GM12878 (cell line): Measurements from ENCODE around the gene CNDP2. TPM values are rescaled to one million over a fixed set of nuclear protein-coding genes. Genes with fewer than 3 reads are reported as not detected.

Experiments used
- ATAC-seq: fragments of 200-7000 bp; cut with Tn5 transposase; 3 replicates; pipeline ENCODE4 v1.9.1; 2020; ENCODE audit warnings: mild to moderate bottlenecking, moderate library complexity
- BruUV-seq: library from RNA; stranded (reverse); fragments of 400-500 nt; replicated peaks from 2 replicates; lab custom pipeline; 2021; lab: Mats Ljungman, UMichigan
- CTCF ChIA-PET: fragments of 300-600 bp; sonication (Branson Sonifier 250); formaldehyde crosslinking; extraction: SDS; loops from one replicate; lab custom pipeline; 2021; ENCODE audit warnings: inconsistent platforms; lab: Yijun Ruan, JAX
- POLR2A ChIA-PET: fragments of 350-600 bp; formaldehyde crosslinking; extraction: SDS; loops from one replicate; lab custom pipeline; 2021; ENCODE audit warnings: inconsistent platforms; lab: Charles Lee
- RAD21 ChIA-PET: fragments of 300-600 bp; sonication (Branson Sonifier 250); formaldehyde crosslinking; loops from one replicate; lab custom pipeline; 2023; ENCODE audit warnings: antibody characterized with exemption; ENCODE audit not compliant: unreplicated experiment; lab: Charles Lee
- SMC1A ChIA-PET: fragments of 300-600 bp; sonication (Branson Sonifier 250); formaldehyde crosslinking; loops from one replicate; lab custom pipeline; 2023; ENCODE audit not compliant: unreplicated experiment, uncharacterized antibody; lab: Charles Lee
- DNase-seq: peaks from one replicate; pipeline ENCODE4 v3.0.0-alpha.2; 2011; ENCODE audit warnings: low read depth, low spot score
- FAIRE-seq: peaks from 3 replicates; lab custom pipeline; 2011; peaks lifted over from hg19 to GRCh38; lab: Jason Lieb, UNC
- H2AFZ ChIP-seq: 2 replicates; pipeline ENCODE4 v1.6.0; 2011; ENCODE audit warnings: low read depth, low read length, control low read depth; ENCODE audit not compliant: control insufficient read depth
- H3K27ac ChIP-seq: 2 replicates; pipeline ENCODE4 v1.5.1; 2011; ENCODE audit warnings: control low read depth; ENCODE audit not compliant: control insufficient read depth, insufficient read depth
- H3K27me3 ChIP-seq, 2 experiments: replicated peaks in 1 of 2; 2 replicates each; pipeline versions ENCODE4 v1.6.0 to v1.6.1; 2011; ENCODE audit warnings: low read length in 1 of 2; ENCODE audit not compliant: control insufficient read depth in 2 of 2, insufficient read depth in 2 of 2
- H3K36me3 ChIP-seq, 2 experiments: 2 replicates each; pipeline ENCODE4 v1.5.1; 2011; ENCODE audit warnings: low read length in 1 of 2; ENCODE audit not compliant: control insufficient read depth in 2 of 2, insufficient read depth in 2 of 2
- H3K4me1 ChIP-seq: 2 replicates; pipeline ENCODE4 v1.6.1; 2011; ENCODE audit warnings: mild to moderate bottlenecking, low read length, moderate library complexity, mixed read lengths; ENCODE audit not compliant: control insufficient read depth, insufficient read depth
- H3K4me2 ChIP-seq: 2 replicates; pipeline ENCODE4 v1.6.0; 2011; ENCODE audit warnings: control low read depth; ENCODE audit not compliant: control insufficient read depth, insufficient read depth
- H3K4me3 ChIP-seq: fragments of 200-600 bp; sonication (generic); 2 replicates; pipeline ENCODE4 v1.5.1; 2016
- H3K79me2 ChIP-seq: 2 replicates; pipeline ENCODE4 v1.6.0; 2011; ENCODE audit warnings: low read length; ENCODE audit not compliant: control insufficient read depth, insufficient read depth
- H3K9ac ChIP-seq: 2 replicates; pipeline ENCODE4 v1.8.0; 2011; ENCODE audit warnings: low read length, control low read depth, mixed read lengths; ENCODE audit not compliant: control insufficient read depth, insufficient read depth
- H3K9me3 ChIP-seq: replicated peaks from 3 replicates; pipeline ENCODE4 v1.5.1; 2011; ENCODE audit warnings: mild to moderate bottlenecking, low read length; ENCODE audit not compliant: control insufficient read depth, insufficient read depth
- H4K20me1 ChIP-seq: 2 replicates; pipeline ENCODE4 v1.6.0; 2011; ENCODE audit not compliant: control insufficient read depth, insufficient read depth
- ATF2 ChIP-seq: IDR thresholded peaks from 2 replicates; pipeline ENCODE4 v1.6.1; 2012; ENCODE audit warnings: low read length, inconsistent platforms
- BMI1 ChIP-seq: fragments of 450-650 bp; IDR thresholded peaks from 2 replicates; pipeline ENCODE4 v1.6.1; 2016; ENCODE audit warnings: mild to moderate bottlenecking, moderate library complexity, borderline replicate concordance
- CHD4 ChIP-seq: fragments of 200-600 bp; sonication (generic); IDR thresholded peaks from 2 replicates; pipeline ENCODE4 v1.6.1; 2016; ENCODE audit warnings: mild to moderate bottlenecking
- CREB1 ChIP-seq: IDR thresholded peaks from 2 replicates; pipeline ENCODE4 v1.6.1; 2012; ENCODE audit warnings: low read depth, mild to moderate bottlenecking, inconsistent platforms
- EED ChIP-seq: sonication (generic); IDR thresholded peaks from 2 replicates; pipeline ENCODE4 v1.6.1; 2016; ENCODE audit warnings: antibody characterized with exemption, low read depth
- HDGF ChIP-seq: fragments of 450-650 bp; IDR thresholded peaks from 2 replicates; pipeline ENCODE4 v1.6.1; 2016; ENCODE audit warnings: antibody characterized with exemption
- MXI1 ChIP-seq: fragments of 150-350 bp; IDR thresholded peaks from 2 replicates; pipeline ENCODE4 v1.6.1; 2011; ENCODE audit warnings: low read depth, mild to moderate bottlenecking, inconsistent platforms, low read length, improper control_type of control experiment
- NR2C1 ChIP-seq: fragments of 450-650 bp; IDR thresholded peaks from 2 replicates; pipeline ENCODE4 v1.6.1; 2017; ENCODE audit warnings: antibody characterized with exemption, mild to moderate bottlenecking, moderate library complexity
- NRF1 ChIP-seq: conservative IDR thresholded peaks from 2 replicates; pipeline ENCODE4 v1.6.1; 2011; ENCODE audit warnings: mild to moderate bottlenecking, low read depth, low read length, improper control_type of control experiment
- RAD51 ChIP-seq: fragments of 450-650 bp; IDR thresholded peaks from 2 replicates; pipeline ENCODE4 v1.6.1; 2016; ENCODE audit warnings: moderate library complexity, mild to moderate bottlenecking, inconsistent platforms
- RELB ChIP-seq: fragments of 450-650 bp; IDR thresholded peaks from 2 replicates; pipeline ENCODE4 v1.6.1; 2017; ENCODE audit warnings: low read depth, mild to moderate bottlenecking, moderate library complexity
- RUNX3 ChIP-seq: IDR thresholded peaks from 2 replicates; pipeline ENCODE4 v1.6.1; 2012; ENCODE audit warnings: low read length, inconsistent platforms
- TBL1XR1 ChIP-seq: IDR thresholded peaks from 2 replicates; pipeline ENCODE4 v1.6.1; 2012; ENCODE audit warnings: low read depth, low read length, improper control_type of control experiment
- YBX1 ChIP-seq: fragments of 450-650 bp; IDR thresholded peaks from 2 replicates; pipeline ENCODE4 v1.6.1; 2016; ENCODE audit warnings: antibody characterized with exemption
- ZNF207 ChIP-seq: fragments of 450-650 bp; IDR thresholded peaks from 2 replicates; pipeline ENCODE4 v1.6.1; 2014; ENCODE audit warnings: antibody characterized with exemption, mild to moderate bottlenecking, borderline replicate concordance
- ZNF274 ChIP-seq: IDR thresholded peaks from one replicate; pipeline ENCODE4 v1.8.0; 2011; ENCODE audit not compliant: insufficient read length, insufficient read depth
- WGBS: methylation state at CpG from one replicate; pipeline ENCODE4 v1.1.6; 2016; ENCODE audit warnings: low lambda C conversion rate; ENCODE audit not compliant: insufficient replicate concordance, insufficient coverage; ENCODE audit errors: missing lambda C conversion rate; 5-methylcytosine and 5-hydroxymethylcytosine counted together
- in situ Hi-C: fragments of 300-500 bp; cut with MboI; formaldehyde crosslinking; loops from 9 replicates; pipeline ENCODE4 v1.14.3; 2018; ENCODE audit warnings: mixed read lengths
- intact Hi-C: fragments of 100-400 bp; cut with micrococcal nuclease; formaldehyde crosslinking; loops from one replicate; pipeline ENCODE4 v1.14.2; 2022; ENCODE audit not compliant: unreplicated experiment
- polyA plus RNA-seq, 11 experiments: library from polyadenylated mRNA; depleted of rRNA in 4 of 11; unstranded in 6 of 11; stranded (reverse) in 5 of 11; fragments of >200 nt; fragmentation: Nextera tagmentation in 4 of 11; fragmentation: Illumina TruSeq in 1 of 11; extraction: Ambion mirVana in 4 of 11; extraction: Trizol in 1 of 11; gene quantifications; 1 replicate in 1 of 11; 2 replicates in 10 of 11; pipeline versions ENCODE4 v1.2.1 to v1.2.3, GENCODE V29; 2011 to 2016; ENCODE audit warnings: inconsistent platforms in 2 of 11, missing spikeins in 2 of 11, low read depth in 1 of 11
- total RNA-seq, 4 experiments: library from RNA; depleted of rRNA in 3 of 4; stranded (reverse); fragments of >200 nt in 3 of 4; fragmentation: Illumina TruSeq in 1 of 4; extraction: Trizol in 1 of 4; gene quantifications; 2 replicates each; pipeline versions ENCODE4 v1.2.1 to v1.2.3, GENCODE V29; 2013 to 2021

CNDP2 gene
- total and polyA plus RNA-seq, 10 of the 15 experiments (the other 5 are each of a cell fraction or from before 2014, with no cell fraction given) = 63.5 to 213 (median 158) TPM

- Histone ChIP-seq H3K9me3 (peaks cover 5% of the 10 kb centered on the region; the same call in 1 of the 3 replicates), H2AFZ (no peak overlapping the region), H3K4me2 (no peak overlapping the region), H4K20me1 (no peaks in the 10 kb centered on the region), H3K9ac (no peak overlapping the region), H3K27ac (no peak overlapping the region), H3K79me2 (no peaks in the 10 kb centered on the region), H3K4me3 (no peak overlapping the region), H3K36me3 (no peaks in the 10 kb centered on the region), H3K27me3 (no peaks in the 10 kb centered on the region), H3K4me1 (peaks cover 7% of the 10 kb centered on the region; the same call in 1 of the 2 replicates)
- ChIA-PET CTCF (no interaction called here), POLR2A (no interaction called here), SMC1A (interaction anchor here (1.4 kb wide), 1 partner anchor 193 kb away, joined by 4 read pairs; no protein-coding TSS in a partner anchor), RAD21 (interaction anchor here (0.5 kb wide), 1 partner anchor 70 kb away, joined by 3 read pairs; no protein-coding TSS in a partner anchor)
- in situ Hi-C loops = no loop called here
- 55% methylated on average over 11 of the region's 11 CpGs for WGBS
- intact Hi-C loops = no loop called here
- no TSS peak for BruUV-seq
- DNase-seq (no peak), FAIRE-seq (no peak), ATAC-seq (no peak)
- TF ChIP-seq RUNX3 (no peak), TBL1XR1 (no peak), CREB1 (no peak), RELB (no peak), ZNF207 (no peak), CHD4 (no peak), NRF1 (no peak), RAD51 (no peak), BMI1 (no peak), ZNF274 (no peak), YBX1 (no peak), NR2C1 (no peak), HDGF (no peak), ATF2 (no peak), MXI1 (no peak), EED (no peak)
Measured at GRCh38 chr18:74546007-74546406, 49.8 kb downstream of the CNDP2 start.
